Epithelial cell of esophagus (primary cell): Measurements from ENCODE around the gene DEAF1.
A peak's percentile ranks its signal among the peaks of the same experiment; 100 is the strongest.

Experiments
- DNase-seq: peaks from one replicate; pipeline ENCODE4 v3.0.0; 2010; ENCODE audit warnings: low read depth
- H3K4me3 ChIP-seq: 2 replicates; pipeline ENCODE4 v1.5.1; 2011; ENCODE audit warnings: mild to moderate bottlenecking, low read length, control low read depth
- TF ChIP-seq, protein P1 (sequence below): IDR thresholded peaks from 2 replicates; pipeline ENCODE4 v1.5.1; 2011; ENCODE audit warnings: low read depth, mild to moderate bottlenecking, low read length, control low read depth, inconsistent platforms; ENCODE audit not compliant: insufficient read depth; ENCODE audit errors: missing control alignments

Gene DEAF1

DNA sequence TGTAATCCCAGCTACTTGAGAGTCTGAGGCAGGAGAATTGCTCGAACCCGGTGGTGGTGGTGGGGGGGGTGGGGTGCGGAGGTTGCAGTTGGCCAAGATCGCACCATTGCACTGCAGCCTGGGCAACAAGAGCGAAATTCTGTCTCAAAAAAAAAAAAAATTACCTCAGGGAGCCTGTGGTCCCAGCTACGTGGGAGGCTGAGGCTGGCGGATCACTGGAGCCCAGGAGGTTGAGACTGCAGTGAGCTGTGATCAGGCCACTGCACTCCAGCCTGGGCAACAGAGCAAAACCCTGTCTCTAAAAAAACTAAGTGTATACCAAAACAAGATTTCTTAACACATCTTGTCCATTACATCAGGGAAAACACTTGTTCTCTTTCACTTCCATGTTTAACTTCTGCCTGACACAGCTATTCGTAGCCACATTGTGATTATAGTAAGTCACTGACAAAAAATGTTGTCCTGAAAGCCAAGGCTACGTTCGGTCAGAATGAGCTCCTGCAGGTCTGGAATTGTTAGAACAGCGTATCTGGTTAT is 2.0 kb upstream of the DEAF1 start:
- TF ChIP-seq, protein P1, sequence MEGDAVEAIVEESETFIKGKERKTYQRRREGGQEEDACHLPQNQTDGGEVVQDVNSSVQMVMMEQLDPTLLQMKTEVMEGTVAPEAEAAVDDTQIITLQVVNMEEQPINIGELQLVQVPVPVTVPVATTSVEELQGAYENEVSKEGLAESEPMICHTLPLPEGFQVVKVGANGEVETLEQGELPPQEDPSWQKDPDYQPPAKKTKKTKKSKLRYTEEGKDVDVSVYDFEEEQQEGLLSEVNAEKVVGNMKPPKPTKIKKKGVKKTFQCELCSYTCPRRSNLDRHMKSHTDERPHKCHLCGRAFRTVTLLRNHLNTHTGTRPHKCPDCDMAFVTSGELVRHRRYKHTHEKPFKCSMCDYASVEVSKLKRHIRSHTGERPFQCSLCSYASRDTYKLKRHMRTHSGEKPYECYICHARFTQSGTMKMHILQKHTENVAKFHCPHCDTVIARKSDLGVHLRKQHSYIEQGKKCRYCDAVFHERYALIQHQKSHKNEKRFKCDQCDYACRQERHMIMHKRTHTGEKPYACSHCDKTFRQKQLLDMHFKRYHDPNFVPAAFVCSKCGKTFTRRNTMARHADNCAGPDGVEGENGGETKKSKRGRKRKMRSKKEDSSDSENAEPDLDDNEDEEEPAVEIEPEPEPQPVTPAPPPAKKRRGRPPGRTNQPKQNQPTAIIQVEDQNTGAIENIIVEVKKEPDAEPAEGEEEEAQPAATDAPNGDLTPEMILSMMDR: no peak
- H3K4me3 ChIP-seq: peak overlapping the region; percentile 83
- peak; percentile 96 for DNase-seq

DNA sequence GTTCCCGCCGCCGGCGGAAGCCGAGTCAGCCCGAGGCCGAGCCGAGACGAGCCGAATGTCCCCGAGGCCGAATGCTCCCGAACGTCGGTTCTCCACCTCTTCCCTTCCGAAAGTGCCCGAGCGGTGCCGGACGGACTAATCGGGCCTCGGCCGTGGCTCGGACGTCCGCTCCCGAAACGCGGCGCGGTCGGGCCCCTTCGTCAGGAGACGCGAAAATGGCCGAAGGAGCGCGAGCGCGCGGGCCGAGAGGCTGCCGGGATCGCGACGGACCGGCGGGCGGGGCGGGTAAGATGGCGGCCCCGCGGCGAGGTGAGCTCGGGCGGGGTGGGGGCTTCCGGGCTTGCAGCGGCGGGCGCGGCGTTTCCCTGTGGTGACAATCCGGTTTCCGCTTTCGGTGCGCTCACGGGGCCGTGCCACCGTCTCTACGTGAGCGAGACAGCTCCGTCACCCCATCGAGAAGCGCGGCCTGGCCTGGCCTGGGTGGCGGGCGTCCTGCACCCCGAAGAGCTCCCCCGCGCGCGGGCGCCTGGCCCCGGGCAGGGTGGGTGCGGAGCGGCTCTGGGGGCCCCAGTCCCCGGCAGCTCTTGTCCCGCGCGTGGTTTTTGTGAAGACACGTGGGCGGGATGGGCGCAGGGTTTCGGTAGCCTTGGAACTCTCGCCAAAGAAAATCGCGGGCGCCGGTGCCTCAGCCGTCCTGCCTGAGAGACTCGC is 671 bp upstream of the DEAF1 start, which contains the start of gene TMEM80:
Gene TMEM80 (plus strand): TSS at position 279 of the 711 bp plus-strand sequence. CDS start 12 bp downstream, at position 291.
- TF ChIP-seq, protein P1: no peak
- peak; percentile 99 for DNase-seq
- H3K4me3 ChIP-seq: peak within 1 kb of the TSS; percentile 83

DNA sequence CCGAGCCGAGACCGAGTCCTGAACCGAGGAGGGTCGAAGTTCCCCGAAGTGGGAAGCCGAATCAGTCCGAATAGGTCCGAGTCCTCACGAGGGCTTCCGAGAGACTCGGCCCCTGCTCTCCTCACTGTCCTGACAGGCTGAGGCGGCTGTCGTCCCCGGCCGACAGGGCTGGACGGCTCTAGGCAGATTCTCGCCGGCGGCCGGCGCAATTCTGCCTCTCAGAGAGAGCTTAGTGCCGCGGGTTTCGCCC is 191 bp upstream of the DEAF1 start:
- TF ChIP-seq, protein P1: no peak
- peak overlapping the region; percentile 64 for H3K4me3 ChIP-seq
- DNase-seq: no peak

DNA sequence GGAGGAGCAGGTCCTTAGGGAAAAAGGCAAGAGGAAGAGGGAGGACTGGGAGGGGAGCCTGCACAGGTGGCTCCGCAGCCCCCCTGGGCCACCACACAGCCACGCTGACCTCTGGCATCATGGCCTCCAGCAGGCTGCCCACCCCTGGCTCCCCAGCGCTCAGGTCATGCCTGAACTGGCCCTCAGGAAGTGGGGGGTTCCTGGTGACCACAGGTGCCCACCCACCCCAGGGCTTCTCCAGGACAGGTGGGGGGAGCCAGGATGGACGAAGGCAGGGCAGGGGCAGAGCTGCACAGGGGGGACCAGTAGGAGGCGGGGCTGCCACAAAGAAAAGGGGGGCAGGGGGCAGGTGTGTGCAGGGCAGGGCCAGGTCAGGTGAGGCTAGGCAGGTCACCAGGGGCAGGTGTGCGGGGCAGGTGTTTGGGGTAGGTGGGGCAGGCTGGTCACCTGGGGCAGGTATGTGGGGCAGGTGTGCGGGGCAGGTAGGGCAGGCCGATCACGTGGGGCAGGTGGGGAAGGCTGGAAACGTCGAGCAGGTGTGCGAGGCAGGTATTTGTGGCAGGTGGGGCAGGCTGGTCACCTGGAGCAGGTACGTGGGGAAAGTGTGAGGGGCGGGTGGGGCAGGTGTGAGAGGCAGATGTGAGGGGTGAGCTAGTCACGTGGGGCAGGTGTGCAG is 997 bp downstream of the DEAF1 start:
- DNase-seq: no peak
- peak overlapping the region; percentile 64 for H3K4me3 ChIP-seq
- TF ChIP-seq, protein P1: no peak

DNA sequence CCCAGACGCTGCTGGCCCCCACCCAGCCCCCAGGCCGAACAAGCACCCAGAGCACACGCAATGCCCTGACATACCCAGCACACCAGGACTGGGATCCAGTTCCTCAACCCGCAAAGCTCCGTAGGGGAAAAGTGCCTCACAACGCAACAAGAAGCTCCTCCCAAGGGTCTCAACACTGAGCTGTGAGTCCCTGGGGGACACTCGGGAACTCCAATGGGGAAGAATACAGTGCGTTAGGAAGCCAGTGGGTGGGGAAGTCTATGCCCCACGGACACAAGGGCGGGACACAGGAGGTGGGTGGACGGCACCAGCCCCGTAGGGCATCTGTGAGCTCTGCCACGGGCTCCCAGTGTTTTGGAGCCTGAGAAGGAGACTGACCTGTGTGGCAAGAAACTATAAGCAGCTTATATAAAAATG is 1.6 kb downstream of the DEAF1 start:
- TF ChIP-seq, protein P1: no peak
- peak overlapping the region; percentile 64 for H3K4me3 ChIP-seq
- DNase-seq: peak; percentile 43

DNA sequence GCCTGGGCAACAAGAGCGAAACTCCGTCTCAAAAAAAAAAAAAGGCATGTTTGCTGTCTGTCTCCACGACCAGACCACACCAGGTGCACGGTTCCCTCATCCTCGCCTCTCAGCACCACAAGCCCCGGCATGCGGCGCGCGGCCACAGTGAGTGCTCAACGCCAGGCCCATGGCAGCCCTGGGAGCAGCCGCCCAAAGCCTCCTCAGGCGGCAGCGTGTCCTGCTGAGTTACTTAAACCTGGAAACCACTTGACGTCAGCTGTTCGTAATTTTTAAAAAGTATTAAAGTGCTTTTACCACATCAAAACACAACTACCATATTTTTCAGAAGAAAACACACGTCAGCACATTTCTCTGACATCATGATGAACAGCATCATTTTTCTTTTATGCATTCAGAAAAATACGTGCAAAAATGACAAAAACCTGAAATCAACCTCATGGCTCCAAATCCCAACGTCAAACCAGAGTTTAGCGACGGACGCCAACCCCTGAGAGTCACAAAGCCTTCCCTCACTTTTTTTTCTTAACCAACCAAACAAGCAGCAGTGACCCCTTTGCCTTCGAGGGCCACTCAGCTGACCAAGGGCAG is 2.1 kb downstream of the DEAF1 start:
- TF ChIP-seq, protein P1: peak; percentile 7
- H3K4me3 ChIP-seq: peak overlapping the region; percentile 64
- peak; percentile 94 for DNase-seq
